Kidney (tissue), 14 donors: ENCODE measurements around the gene RBM22. TPM values are rescaled to one million over a fixed set of nuclear protein-coding genes. Genes with fewer than 3 reads are reported as not detected.

Experiments
- DNase-seq, 5 donors: peaks; one replicate each; pipeline ENCODE4 v3.0.0-alpha.2; 2013 to 2020
- FAIRE-seq: peaks from 2 replicates; lab custom pipeline; 2012; peaks lifted over from hg19 to GRCh38; lab: Jason Lieb, UNC
- H3K27ac ChIP-seq, 2 donors: one replicate each; pipeline ENCODE4 v1.7.0; 2013; ENCODE audit warnings: low read depth in 2 of 2, low read length in 2 of 2, inconsistent platforms in 1 of 2
- H3K27me3 ChIP-seq: one replicate; pipeline ENCODE4 v1.7.1; 2013; ENCODE audit warnings: low read length, inconsistent platforms; ENCODE audit not compliant: control insufficient read depth, insufficient read depth
- H3K36me3 ChIP-seq, 3 donors: one replicate each; pipeline versions ENCODE4 v1.7.0 to v1.7.1; 2013; ENCODE audit warnings: low read length in 3 of 3, control low read depth in 1 of 3, inconsistent platforms in 1 of 3; ENCODE audit not compliant: insufficient read depth in 3 of 3, control insufficient read depth in 2 of 3
- H3K4me1 ChIP-seq, 3 donors: one replicate each; pipeline versions ENCODE4 v1.7.0 to v1.7.1; 2013; ENCODE audit warnings: low read length in 3 of 3, inconsistent platforms in 1 of 3, low read depth in 1 of 3; ENCODE audit not compliant: control insufficient read depth in 2 of 3, insufficient read depth in 2 of 3
- H3K4me3 ChIP-seq, 3 donors: one replicate each; pipeline versions ENCODE4 v1.7.0 to v1.8.1; 2013; ENCODE audit warnings: low read length in 3 of 3, control low read depth in 1 of 3, inconsistent platforms in 1 of 3
- H3K9ac ChIP-seq, 3 donors: one replicate each; pipeline versions ENCODE4 v1.7.0 to v1.7.1; 2013; ENCODE audit warnings: low read length in 3 of 3, control low read depth in 1 of 3, inconsistent platforms in 1 of 3
- H3K9me3 ChIP-seq, 3 donors: one replicate each; pipeline versions ENCODE4 v1.7.0 to v1.7.1; 2013; ENCODE audit warnings: low read length in 3 of 3, control low read depth in 1 of 3, inconsistent platforms in 1 of 3; ENCODE audit not compliant: control insufficient read depth in 2 of 3, insufficient read depth in 1 of 3
- intact Hi-C: fragments of 100-400 bp; cut with DNase I; formaldehyde crosslinking; loops from one replicate; pipeline ENCODE4 v1.11.1; 2022
- polyA plus RNA-seq: library from polyadenylated mRNA; stranded (reverse); fragments of 350-450 nt; fragmentation: Illumina TruSeq; extraction: RNeasy Lipid Tissue Mini Kit (QIAGEN cat#74804); gene quantifications from one replicate; pipeline ENCODE4 v1.2.3, GENCODE V29; 2014; ENCODE audit warnings: low read depth, low replicate concordance; ENCODE audit not compliant: insufficient read depth
- total RNA-seq: library from RNA; stranded (reverse); fragmentation: NEBNext Ultra II Directional; extraction: Animal tissue kit (Norgen Biotek cat#: 25700); gene quantifications from one replicate; pipeline ENCODE4 v1.2.1, GENCODE V29; 2021
- TF ChIP-seq, protein P1 (sequence below): IDR thresholded peaks from 3 replicates; pipeline ENCODE4 v1.5.1; 2012; ENCODE audit warnings: mild to moderate bottlenecking, moderate library complexity, borderline replicate concordance; ENCODE audit not compliant: insufficient read depth; ENCODE audit errors: extremely low read depth
- donor health status: control.
- donor health status: control.
- donor health status: control.
- donor health status: control.
- donor health status: control.
- donor health status: DM: yes; HTN: yes; CAD: no.
- donor health status: Normal renal cell carcinoma (clear cell type).

Gene RBM22
- total and polyA plus RNA-seq, 2 donors from 2014 or later, result 30.0 to 44.2 TPM

DNA sequence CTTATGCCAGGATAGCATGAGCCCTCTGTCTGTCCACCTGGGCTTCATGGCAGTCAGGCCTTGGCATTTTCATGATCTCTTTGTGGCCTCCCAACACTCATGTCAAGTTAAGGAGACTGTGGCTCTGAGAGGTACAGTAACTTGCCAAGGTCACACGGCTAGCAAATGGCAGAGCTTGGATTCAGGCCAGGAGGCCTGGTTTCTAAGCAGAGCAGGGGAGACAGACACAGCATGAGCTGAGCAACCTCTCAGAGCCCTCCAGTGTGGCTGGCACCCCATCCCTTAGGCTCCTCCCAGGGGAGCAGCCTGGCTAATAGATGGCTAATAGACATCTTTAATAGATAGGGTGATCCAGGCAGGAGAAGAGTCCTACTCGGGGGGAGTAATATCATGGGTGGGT, 56.3 kb downstream of the RBM22 start:
- DNase-seq, result peak in 1 of 5 donors; percentile 59
- no peak overlapping the region for H3K4me3 ChIP-seq
- FAIRE-seq, result no peak
- H3K27ac ChIP-seq, result peak overlapping the region; percentile 48 to 84
- TF ChIP-seq, protein P1, sequence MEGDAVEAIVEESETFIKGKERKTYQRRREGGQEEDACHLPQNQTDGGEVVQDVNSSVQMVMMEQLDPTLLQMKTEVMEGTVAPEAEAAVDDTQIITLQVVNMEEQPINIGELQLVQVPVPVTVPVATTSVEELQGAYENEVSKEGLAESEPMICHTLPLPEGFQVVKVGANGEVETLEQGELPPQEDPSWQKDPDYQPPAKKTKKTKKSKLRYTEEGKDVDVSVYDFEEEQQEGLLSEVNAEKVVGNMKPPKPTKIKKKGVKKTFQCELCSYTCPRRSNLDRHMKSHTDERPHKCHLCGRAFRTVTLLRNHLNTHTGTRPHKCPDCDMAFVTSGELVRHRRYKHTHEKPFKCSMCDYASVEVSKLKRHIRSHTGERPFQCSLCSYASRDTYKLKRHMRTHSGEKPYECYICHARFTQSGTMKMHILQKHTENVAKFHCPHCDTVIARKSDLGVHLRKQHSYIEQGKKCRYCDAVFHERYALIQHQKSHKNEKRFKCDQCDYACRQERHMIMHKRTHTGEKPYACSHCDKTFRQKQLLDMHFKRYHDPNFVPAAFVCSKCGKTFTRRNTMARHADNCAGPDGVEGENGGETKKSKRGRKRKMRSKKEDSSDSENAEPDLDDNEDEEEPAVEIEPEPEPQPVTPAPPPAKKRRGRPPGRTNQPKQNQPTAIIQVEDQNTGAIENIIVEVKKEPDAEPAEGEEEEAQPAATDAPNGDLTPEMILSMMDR, result no peak
- peaks cover 0 to 44% (median 42%) of the 10 kb centered on the region in 3 donors for H3K4me1 ChIP-seq
- intact Hi-C loops, result no loop called here
- H3K9me3 ChIP-seq, result no peaks in the 10 kb centered on the region
- no peaks in the 10 kb centered on the region for H3K27me3 ChIP-seq
- H3K36me3 ChIP-seq, result peaks cover 0 to 7% (median 0%) of the 10 kb centered on the region in 3 donors
- peak overlapping the region in 1 of 3 donors; percentile 16 for H3K9ac ChIP-seq

GRCh38 chr5:150644058-150644457, 56.8 kb downstream of the RBM22 start:
- no peaks in the 10 kb centered on the region for H3K9me3 ChIP-seq
- peaks cover 0 to 7% (median 0%) of the 10 kb centered on the region in 3 donors for H3K36me3 ChIP-seq
- peaks cover 0 to 48% (median 46%) of the 10 kb centered on the region in 3 donors for H3K4me1 ChIP-seq
- H3K4me3 ChIP-seq, result no peak overlapping the region
- H3K27ac ChIP-seq, result peak overlapping the region; percentile 48 to 84
- H3K9ac ChIP-seq, result peak overlapping the region in 1 of 3 donors; percentile 16
- TF ChIP-seq, protein P1, result no peak
- DNase-seq (peak in 2 of 5 donors; percentile 12 to 74), FAIRE-seq (no peak)
- intact Hi-C loops, result no loop called here
- no peaks in the 10 kb centered on the region for H3K27me3 ChIP-seq

DNA sequence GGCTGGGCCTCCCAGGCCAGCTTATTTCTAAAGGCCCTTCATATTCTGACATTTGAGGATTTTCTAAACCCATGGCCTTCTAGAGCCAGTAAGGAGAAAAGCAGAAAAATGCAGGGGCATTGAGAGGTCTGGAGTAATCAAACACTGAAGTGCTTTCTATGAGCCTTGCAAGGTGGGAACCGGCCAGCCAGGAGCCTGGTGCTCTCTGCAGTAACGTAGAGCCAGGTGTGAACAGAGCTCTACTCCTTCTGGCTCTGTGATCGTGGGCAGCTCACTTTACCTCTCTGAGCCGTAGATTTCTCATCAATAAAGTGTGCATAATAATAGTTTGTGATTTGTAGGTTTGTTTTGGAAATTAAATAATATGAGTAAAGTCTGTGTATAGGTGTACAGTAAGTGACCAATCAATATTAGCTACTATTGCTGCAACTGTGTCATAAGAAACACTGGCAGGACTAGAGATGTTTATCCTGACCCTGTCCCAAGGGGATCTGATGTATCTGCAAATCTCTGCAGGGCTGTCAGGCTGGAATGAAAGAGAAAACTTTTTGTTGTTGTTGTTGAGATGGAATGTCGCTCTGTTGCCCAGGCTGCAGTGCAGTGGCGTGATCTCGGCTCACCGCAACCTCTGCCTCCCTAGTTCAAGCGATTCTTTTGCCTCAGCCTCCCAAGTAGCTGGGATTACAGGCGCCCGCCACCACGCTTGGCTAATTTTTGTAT, 57.7 kb downstream of the RBM22 start:
- FAIRE-seq (no peak), DNase-seq (peak in 1 of 5 donors; percentile 32)
- peaks cover 0 to 54% (median 51%) of the 10 kb centered on the region in 3 donors for H3K4me1 ChIP-seq
- peak overlapping the region in 1 of 3 donors; percentile 49 for H3K9ac ChIP-seq
- H3K36me3 ChIP-seq, result peaks cover 0 to under 1% (median 0%) of the 10 kb centered on the region in 3 donors
- intact Hi-C loops, result no loop called here
- no peaks in the 10 kb centered on the region for H3K27me3 ChIP-seq
- H3K4me3 ChIP-seq, result peak overlapping the region; percentile 6 to 21 (median 8)
- peak overlapping the region; percentile 87 to 93 for H3K27ac ChIP-seq
- no peaks in the 10 kb centered on the region for H3K9me3 ChIP-seq
- TF ChIP-seq, protein P1, result no peak
